ENCODE results near the gene COL16A1. TPM values are rescaled to one million over a fixed set of nuclear protein-coding genes. Genes with fewer than 3 reads are reported as not detected.
A peak's percentile ranks its signal among the peaks of the same experiment; 100 is the strongest.

Gene COL16A1
- polyA plus RNA-seq, 1 of the 3 experiments (the other 2 are of a cell fraction) = 10.4 TPM

DNA sequence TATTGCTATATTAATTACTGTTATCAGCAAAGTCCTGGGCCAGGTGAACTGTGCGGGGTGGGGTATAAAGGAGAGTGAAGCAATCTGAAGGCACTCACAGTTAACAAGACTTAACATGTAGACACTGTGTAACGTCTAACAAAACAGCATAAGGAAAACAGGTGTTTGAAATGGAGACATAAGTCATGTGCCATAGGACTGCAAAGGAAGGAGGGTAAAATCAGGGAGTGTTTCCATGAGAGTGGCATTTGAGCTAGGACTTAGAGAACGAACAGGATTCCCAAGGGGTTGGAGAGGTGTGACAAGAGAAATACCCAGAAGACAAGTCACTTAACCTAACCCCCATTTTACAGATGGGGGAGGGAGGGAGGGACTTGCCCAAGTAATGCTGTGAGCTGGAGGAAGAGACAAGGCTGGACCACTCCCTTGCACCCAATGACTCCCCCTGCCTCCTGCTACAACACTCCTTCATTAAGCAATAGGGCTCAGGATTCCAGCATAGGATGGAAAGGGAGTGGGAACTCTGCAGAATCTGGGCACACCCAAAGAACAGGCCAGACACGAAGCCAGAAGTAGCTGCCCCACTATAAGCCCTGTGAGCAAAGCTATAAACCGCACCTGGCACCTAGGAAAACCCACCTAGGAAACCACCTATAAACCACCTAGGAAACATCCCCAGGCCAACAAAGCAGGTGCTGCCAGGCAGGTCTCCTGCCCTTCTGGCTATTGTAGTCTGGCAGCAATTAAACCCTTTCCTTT, 65.7 kb downstream of the COL16A1 start:
- peaks cover 77% of the 10 kb centered on the region for H3K79me2 ChIP-seq (ENCODE audit: insufficient read depth)
- peaks cover 4 to 19% of the 10 kb centered on the region in 2 experiments for H3K36me3 ChIP-seq (replicated peaks in 1 of 2; ENCODE audit: control insufficient read depth in 1 of 2, insufficient read depth in 2 of 2, low read length in 1 of 2)
- CTCF ChIA-PET = interaction anchor here (0.7 to 7.5 kb wide), 10 partner anchors 9 to 151 kb away, joined by 3 to 45 read pairs (median 8); partner anchors contain the start of gene HCRTR1
- no peak overlapping the region for H3K9ac ChIP-seq
- no peak overlapping the region for H2AFZ ChIP-seq (ENCODE audit: low read depth)
- WGBS (ENCODE audit: low lambda C conversion rate) = 78% methylated on average over 3 of the region's 5 CpGs
- no peaks in the 10 kb centered on the region for H3K9me3 ChIP-seq
- peaks cover 3% of the 10 kb centered on the region for H3F3A ChIP-seq (replicated peaks; ENCODE audit: insufficient read depth)
- H4K20me1 ChIP-seq (ENCODE audit: insufficient read depth) = peaks cover 28% of the 10 kb centered on the region
- DNase-seq = no peak
- TF ChIP-seq GABPA (IDR thresholded peaks at IDR 0.05; ENCODE audit: low read depth) (no peak), CHD2 (IDR thresholded peaks at IDR 0.05; ENCODE audit: low read length, partially characterized antibody) (no peak), GATA2 (CRISPR knock-in tag; IDR thresholded peaks at IDR 0.05) (no peak), TCF12 (IDR thresholded peaks at IDR 0.05) (no peak), ELF1 (IDR thresholded peaks at IDR 0.05) (no peak), RAD21 (IDR thresholded peaks at IDR 0.05; ENCODE audit: low read length) (no peak), SMC3 (IDR thresholded peaks at IDR 0.05; ENCODE audit: low read depth, low read length) (no peak)
- TF ChIP-seq, protein P1, sequence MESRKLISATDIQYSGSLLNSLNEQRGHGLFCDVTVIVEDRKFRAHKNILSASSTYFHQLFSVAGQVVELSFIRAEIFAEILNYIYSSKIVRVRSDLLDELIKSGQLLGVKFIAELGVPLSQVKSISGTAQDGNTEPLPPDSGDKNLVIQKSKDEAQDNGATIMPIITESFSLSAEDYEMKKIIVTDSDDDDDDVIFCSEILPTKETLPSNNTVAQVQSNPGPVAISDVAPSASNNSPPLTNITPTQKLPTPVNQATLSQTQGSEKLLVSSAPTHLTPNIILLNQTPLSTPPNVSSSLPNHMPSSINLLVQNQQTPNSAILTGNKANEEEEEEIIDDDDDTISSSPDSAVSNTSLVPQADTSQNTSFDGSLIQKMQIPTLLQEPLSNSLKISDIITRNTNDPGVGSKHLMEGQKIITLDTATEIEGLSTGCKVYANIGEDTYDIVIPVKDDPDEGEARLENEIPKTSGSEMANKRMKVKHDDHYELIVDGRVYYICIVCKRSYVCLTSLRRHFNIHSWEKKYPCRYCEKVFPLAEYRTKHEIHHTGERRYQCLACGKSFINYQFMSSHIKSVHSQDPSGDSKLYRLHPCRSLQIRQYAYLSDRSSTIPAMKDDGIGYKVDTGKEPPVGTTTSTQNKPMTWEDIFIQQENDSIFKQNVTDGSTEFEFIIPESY (IDR thresholded peaks at IDR 0.05; ENCODE audit: borderline replicate concordance, low read depth) = no peak
- H3K9me2 ChIP-seq = no peaks in the 10 kb centered on the region
- no peak overlapping the region for H3K4me2 ChIP-seq
- H3K27me3 ChIP-seq (ENCODE audit: insufficient read depth) = no peaks in the 10 kb centered on the region
- POLR2A ChIA-PET = no interaction called here
- no peak overlapping the region for H3K27ac ChIP-seq (ENCODE audit: low read depth in 2 of 2, low read length in 1 of 2)
- H3K4me3 ChIP-seq (ENCODE audit: low read depth in 2 of 2, low read length in 1 of 2) = no peak overlapping the region
- H3K4me1 ChIP-seq (ENCODE audit: control insufficient read depth in 1 of 2, insufficient read depth in 2 of 2, low read depth in 1 of 2, low read length in 1 of 2) = peaks cover 8 to 26% of the 10 kb centered on the region in 2 experiments; a peak in 3 of 4 replicates

DNA sequence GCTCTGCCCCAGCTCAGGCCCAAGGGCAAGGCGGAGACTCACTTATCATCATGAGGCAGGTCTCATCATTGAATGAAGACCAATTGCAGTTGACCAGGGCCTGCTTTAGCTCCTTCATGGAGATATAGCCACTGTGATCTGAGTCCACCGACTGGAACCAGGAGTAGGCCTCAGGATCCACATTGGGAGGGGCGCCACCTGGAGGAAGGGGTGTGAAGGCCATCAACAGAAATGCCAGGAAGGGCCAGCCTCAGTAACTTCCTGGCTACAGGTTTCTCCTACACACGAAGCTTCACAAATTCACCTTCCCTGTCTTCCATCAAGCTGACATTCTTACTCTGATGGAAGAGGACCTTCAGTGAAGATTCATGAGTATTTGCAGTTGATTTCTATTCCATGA, 70.7 kb downstream of the COL16A1 start:
- Histone ChIP-seq H3F3A (replicated peaks; ENCODE audit: insufficient read depth) (no peaks in the 10 kb centered on the region), H3K9me3 (no peaks in the 10 kb centered on the region), H3K4me1 (ENCODE audit: control insufficient read depth in 1 of 2, insufficient read depth in 2 of 2, low read depth in 1 of 2, low read length in 1 of 2) (peaks cover 0 to 38% of the 10 kb centered on the region in 2 experiments; a peak in 3 of 4 replicates), H3K9ac (no peak overlapping the region), H3K79me2 (ENCODE audit: insufficient read depth) (peaks cover 38% of the 10 kb centered on the region), H2AFZ (ENCODE audit: low read depth) (no peak overlapping the region), H3K27me3 (ENCODE audit: insufficient read depth) (no peaks in the 10 kb centered on the region), H3K4me2 (no peak overlapping the region), H3K9me2 (no peaks in the 10 kb centered on the region), H3K36me3 (replicated peaks in 1 of 2; ENCODE audit: control insufficient read depth in 1 of 2, insufficient read depth in 2 of 2, low read length in 1 of 2) (peaks cover 8 to 52% of the 10 kb centered on the region in 2 experiments), H3K27ac (ENCODE audit: low read depth in 2 of 2, low read length in 1 of 2) (no peak overlapping the region), H3K4me3 (ENCODE audit: low read depth in 2 of 2, low read length in 1 of 2) (no peak overlapping the region), H4K20me1 (ENCODE audit: insufficient read depth) (peaks cover 28% of the 10 kb centered on the region)
- POLR2A ChIA-PET = no interaction called here
- CTCF ChIA-PET = interaction anchor here (0.7 to 2.3 kb wide), 7 partner anchors 9 to 64 kb away, joined by 3 to 10 read pairs (median 3); partner anchors contain the start of genes HCRTR1 and PEF1
- 79% methylated on average over 4 of the region's 4 CpGs for WGBS (ENCODE audit: low lambda C conversion rate)
- TF ChIP-seq, protein P2, sequence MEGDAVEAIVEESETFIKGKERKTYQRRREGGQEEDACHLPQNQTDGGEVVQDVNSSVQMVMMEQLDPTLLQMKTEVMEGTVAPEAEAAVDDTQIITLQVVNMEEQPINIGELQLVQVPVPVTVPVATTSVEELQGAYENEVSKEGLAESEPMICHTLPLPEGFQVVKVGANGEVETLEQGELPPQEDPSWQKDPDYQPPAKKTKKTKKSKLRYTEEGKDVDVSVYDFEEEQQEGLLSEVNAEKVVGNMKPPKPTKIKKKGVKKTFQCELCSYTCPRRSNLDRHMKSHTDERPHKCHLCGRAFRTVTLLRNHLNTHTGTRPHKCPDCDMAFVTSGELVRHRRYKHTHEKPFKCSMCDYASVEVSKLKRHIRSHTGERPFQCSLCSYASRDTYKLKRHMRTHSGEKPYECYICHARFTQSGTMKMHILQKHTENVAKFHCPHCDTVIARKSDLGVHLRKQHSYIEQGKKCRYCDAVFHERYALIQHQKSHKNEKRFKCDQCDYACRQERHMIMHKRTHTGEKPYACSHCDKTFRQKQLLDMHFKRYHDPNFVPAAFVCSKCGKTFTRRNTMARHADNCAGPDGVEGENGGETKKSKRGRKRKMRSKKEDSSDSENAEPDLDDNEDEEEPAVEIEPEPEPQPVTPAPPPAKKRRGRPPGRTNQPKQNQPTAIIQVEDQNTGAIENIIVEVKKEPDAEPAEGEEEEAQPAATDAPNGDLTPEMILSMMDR (IDR thresholded peaks at IDR 0.05) = peak; percentile 53
- TF ChIP-seq, protein P3, sequence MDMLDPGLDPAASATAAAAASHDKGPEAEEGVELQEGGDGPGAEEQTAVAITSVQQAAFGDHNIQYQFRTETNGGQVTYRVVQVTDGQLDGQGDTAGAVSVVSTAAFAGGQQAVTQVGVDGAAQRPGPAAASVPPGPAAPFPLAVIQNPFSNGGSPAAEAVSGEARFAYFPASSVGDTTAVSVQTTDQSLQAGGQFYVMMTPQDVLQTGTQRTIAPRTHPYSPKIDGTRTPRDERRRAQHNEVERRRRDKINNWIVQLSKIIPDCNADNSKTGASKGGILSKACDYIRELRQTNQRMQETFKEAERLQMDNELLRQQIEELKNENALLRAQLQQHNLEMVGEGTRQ (IDR thresholded peaks at IDR 0.05; ENCODE audit: borderline replicate concordance, low read depth, low read length) = no peak
- DNase-seq = no peak

Data from SK-N-SH (cell line).